ENCODE data around the gene ATXN2.

DNA sequence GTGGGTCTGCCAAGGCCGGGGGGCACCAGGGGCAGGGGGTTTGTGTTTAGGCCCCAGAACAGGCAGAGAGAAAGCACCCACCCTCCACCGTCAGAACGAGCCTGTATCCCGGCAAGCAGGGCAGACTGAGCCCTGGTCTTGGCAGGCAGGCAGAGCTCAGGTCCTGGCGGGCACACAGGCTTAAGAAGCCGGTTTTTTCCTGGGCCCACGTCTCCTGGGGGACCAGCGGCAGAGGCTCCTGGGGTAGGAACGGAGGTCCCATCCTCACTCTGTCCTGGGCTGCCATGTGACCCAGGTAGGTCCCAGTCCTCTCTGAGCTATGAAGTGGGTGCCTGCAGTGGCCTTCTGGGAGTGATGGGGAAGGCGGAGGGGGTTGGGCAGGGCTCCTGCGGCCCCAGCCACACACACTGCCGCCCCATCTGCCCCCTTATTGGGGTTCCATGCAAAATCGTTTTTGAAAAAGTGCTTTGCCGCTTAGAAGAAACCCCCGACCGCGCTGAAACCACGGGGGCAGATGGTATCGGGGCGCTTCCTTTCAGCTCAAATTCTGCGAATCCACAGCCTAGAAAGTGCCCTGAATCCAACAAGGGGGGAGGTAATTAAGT is 169.2 kb downstream of the ATXN2 start:
- TF ChIP-seq EZH2 (IDR thresholded peaks at IDR 0.05; ENCODE audit: insufficient read depth, poor library complexity, severe bottlenecking) (no peak), EZH2phosphoT487 (IDR thresholded peaks at IDR 0.05; ENCODE audit: insufficient read depth, low read depth) (no peak)
